Common myeloid progenitor, CD34-positive (primary cell): ENCODE data around the gene CYB5R3.
A peak's percentile ranks its signal among the peaks of the same experiment; 100 is the strongest.
"Not testable (repeated sequence)": the region's sequence is repeated elsewhere in the genome, so short reads cannot be mapped to it uniquely, and the experiment has no call there.

Experiments used
- CTCF ChIA-PET: fragments of 350-600 bp; sonication (Branson Sonifier 250); formaldehyde crosslinking; loops from one replicate; lab custom pipeline; 2021; ENCODE audit warnings: antibody characterized with exemption; lab: Charles Lee
- POLR2A ChIA-PET: fragments of 350-600 bp; sonication (Branson Sonifier 250); formaldehyde crosslinking; loops from one replicate; lab custom pipeline; 2021; ENCODE audit warnings: antibody characterized with exemption; lab: Charles Lee
- DNase-seq, 3 donors: peaks; one replicate each; pipeline versions ENCODE4 v3.0.0 to v3.0.0-alpha.2; 2013
- H3K27ac ChIP-seq, 2 experiments: 1 replicate in 1 of 2; 2 replicates in 1 of 2; pipeline ENCODE4 v1.7.0; 2013; ENCODE audit warnings: inconsistent platforms in 2 of 2, low read length in 2 of 2, mild to moderate bottlenecking in 2 of 2, low read depth in 1 of 2, moderate library complexity in 1 of 2; ENCODE audit not compliant: severe bottlenecking in 2 of 2, insufficient read depth in 1 of 2, poor library complexity in 1 of 2
- H3K27me3 ChIP-seq, 5 experiments: replicated peaks in 2 of 5; 1 replicate in 3 of 5; 2 replicates in 2 of 5; pipeline versions ENCODE4 v1.6.1 to v1.7.0; 2013; ENCODE audit warnings: low read length in 4 of 5, mild to moderate bottlenecking in 2 of 5, moderate library complexity in 2 of 5, inconsistent platforms in 1 of 5; ENCODE audit not compliant: insufficient read depth in 5 of 5, control insufficient read depth in 4 of 5
- H3K36me3 ChIP-seq, 4 experiments: 1 replicate in 2 of 4; 2 replicates in 2 of 4; pipeline versions ENCODE4 v1.6.1 to v1.7.0; 2013; ENCODE audit warnings: low read length in 3 of 4, control low read depth in 1 of 4, mild to moderate bottlenecking in 1 of 4; ENCODE audit not compliant: control insufficient read depth in 4 of 4, insufficient read depth in 4 of 4
- H3K4me1 ChIP-seq, 4 experiments: 1 replicate in 3 of 4; 2 replicates in 1 of 4; pipeline versions ENCODE4 v1.6.1 to v1.7.1; 2013; ENCODE audit warnings: low read length in 3 of 4, mild to moderate bottlenecking in 3 of 4, control low read depth in 1 of 4, inconsistent platforms in 1 of 4, moderate library complexity in 1 of 4; ENCODE audit not compliant: control insufficient read depth in 4 of 4, insufficient read depth in 4 of 4; ENCODE audit errors: control extremely low read depth in 1 of 4
- H3K4me3 ChIP-seq, 7 experiments: 1 replicate in 4 of 7; 2 replicates in 3 of 7; pipeline versions ENCODE4 v1.5.1 to v1.7.0; 2013; ENCODE audit warnings: mild to moderate bottlenecking in 7 of 7, low read length in 6 of 7, moderate library complexity in 6 of 7, inconsistent platforms in 2 of 7, low read depth in 2 of 7, control low read depth in 1 of 7; ENCODE audit not compliant: insufficient read depth in 4 of 7, control insufficient read depth in 1 of 7; ENCODE audit errors: extremely low read depth in 1 of 7
- H3K9me3 ChIP-seq, 5 experiments: 1 replicate in 4 of 5; 2 replicates in 1 of 5; pipeline versions ENCODE4 v1.6.1 to v1.7.1; 2013; ENCODE audit warnings: low read length in 4 of 5, mild to moderate bottlenecking in 2 of 5, inconsistent platforms in 1 of 5, low read depth in 1 of 5, moderate library complexity in 1 of 5; ENCODE audit not compliant: control insufficient read depth in 4 of 5, insufficient read depth in 2 of 5; ENCODE audit errors: control extremely low read depth in 1 of 5
- WGBS: methylation state at CpG from one replicate; pipeline ENCODE4 v1.1.5; 2013; ENCODE audit not compliant: insufficient coverage; 5-methylcytosine and 5-hydroxymethylcytosine counted together

Gene CYB5R3

GRCh38 chr22:42615860-42616175 lies 33.4 kb downstream of the CYB5R3 start:
- POLR2A ChIA-PET, result interaction anchor here (0.6 to 1.8 kb wide), 14 partner anchors 9 to 532 kb away, joined by 3 to 9 read pairs (median 4); partner anchors contain the start of genes ARFGAP3, CYB5R3 and PACSIN2
- CTCF ChIA-PET, result interaction anchor here (1.2 to 2.2 kb wide), 2 partner anchors 9 to 204 kb away, joined by 3 to 6 read pairs; no protein-coding TSS in a partner anchor
- WGBS, result 22% methylated on average over 10 of the region's 13 CpGs
- H3K9me3 ChIP-seq, H3K27me3 ChIP-seq, DNase-seq: not testable (repeated sequence)
- H3K4me3 ChIP-seq, result peak overlapping the region; percentile 11 to 84 (median 48)
- peaks cover 0 to 36% (median 16%) of the 10 kb centered on the region in 4 experiments for H3K36me3 ChIP-seq
- H3K4me1 ChIP-seq, result peaks cover 9 to 43% (median 36%) of the 10 kb centered on the region in 4 experiments
- H3K27ac ChIP-seq, result peak overlapping the region; percentile 100

- WGBS, result 0% methylated on average over 21 of the region's 35 CpGs
- H3K27me3 ChIP-seq, result no peaks in the 10 kb centered on the region
These were observed 33.9 kb downstream of the CYB5R3 start for GRCh38 chr22:42615092-42615859.

GRCh38 chr22:42614312-42615091 lies 34.7 kb downstream of the CYB5R3 start, which contains the start of gene POLDIP3:
Gene POLDIP3 (minus strand): TSS chr22:42614883. CDS start chr22:42614857, 26 bp downstream.
- Histone ChIP-seq H3K27ac (peak within 1 kb of the TSS; percentile 100), H3K4me1 (peaks cover 9 to 51% (median 46%) of the 10 kb centered on the region in 4 experiments), H3K27me3 (no peaks in the 10 kb centered on the region), H3K9me3 (no peaks in the 10 kb centered on the region), H3K36me3 (peaks cover 0 to 33% (median 10%) of the 10 kb centered on the region in 4 experiments), H3K4me3 (peak within 1 kb of the TSS; percentile 79 to 92 (median 84))
- WGBS, result 0% methylated on average over 78 of the region's 85 CpGs
- ChIA-PET POLR2A (interaction anchor here (0.5 to 1.8 kb wide), 15 partner anchors 9 to 1648 kb away, joined by 3 to 9 read pairs (median 3); partner anchors contain the start of genes ARFGAP3, CYB5R3 and PACSIN2), CTCF (interaction anchor here (1.1 kb wide), 1 partner anchor 20 kb away, joined by 3 read pairs; no protein-coding TSS in a partner anchor)
- DNase-seq, result peak; percentile 98 to 100 (median 99)

More at GRCh38 chr22:42615092-42615859, 33.9 kb downstream of the CYB5R3 start:
- CTCF ChIA-PET, result interaction anchor here (1.2 to 2.2 kb wide), 2 partner anchors 9 to 204 kb away, joined by 3 to 6 read pairs; no protein-coding TSS in a partner anchor
- H3K27ac ChIP-seq, result peak overlapping the region; percentile 100
- peaks cover 9 to 48% (median 41%) of the 10 kb centered on the region in 4 experiments for H3K4me1 ChIP-seq
- peak; percentile 99 to 100 (median 99) for DNase-seq
- peak overlapping the region in 6 of 7 experiments; percentile 79 to 92 (median 84) for H3K4me3 ChIP-seq
- POLR2A ChIA-PET, result interaction anchor here (0.5 to 1.8 kb wide), 19 partner anchors 9 to 1648 kb away, joined by 3 to 9 read pairs (median 3); partner anchors contain the start of genes ARFGAP3, CYB5R3 and PACSIN2
- H3K9me3 ChIP-seq, result no peaks in the 10 kb centered on the region
- H3K36me3 ChIP-seq, result peaks cover 0 to 35% (median 14%) of the 10 kb centered on the region in 4 experiments

GRCh38 chr22:42613872-42614301 lies 35.3 kb downstream of the CYB5R3 start:
- Histone ChIP-seq H3K36me3 (peaks cover 0 to 33% (median 6%) of the 10 kb centered on the region in 4 experiments), H3K9me3 (no peaks in the 10 kb centered on the region), H3K4me1 (peaks cover 9 to 51% (median 48%) of the 10 kb centered on the region in 4 experiments), H3K4me3 (peak overlapping the region; percentile 79 to 92 (median 84)), H3K27ac (peak overlapping the region; percentile 100), H3K27me3 (no peaks in the 10 kb centered on the region)
- no peak for DNase-seq
- POLR2A ChIA-PET, result interaction anchor here (1.1 to 1.8 kb wide), 2 partner anchors 28 to 32 kb away, joined by 3 to 6 read pairs; no protein-coding TSS in a partner anchor
- WGBS, result 0% methylated on average over 10 of the region's 10 CpGs
- CTCF ChIA-PET, result interaction anchor here (1.1 kb wide), 1 partner anchor 20 kb away, joined by 3 read pairs; no protein-coding TSS in a partner anchor

GRCh38 chr22:42612336-42612735 lies 36.9 kb downstream of the CYB5R3 start:
- WGBS, result 93% methylated on average over 9 of the region's 11 CpGs
- ChIA-PET CTCF (interaction anchor here (1.2 kb wide), 2 partner anchors 28 to 95 kb away, joined by 3 read pairs; no protein-coding TSS in a partner anchor), POLR2A (interaction anchor here (0.6 kb wide), 1 partner anchor 95 kb away, joined by 3 read pairs; no protein-coding TSS in a partner anchor)
- Histone ChIP-seq H3K27ac (peak overlapping the region in 1 of 2 experiments; percentile 100), H3K27me3 (no peaks in the 10 kb centered on the region), H3K4me3 (peak overlapping the region in 1 of 7 experiments; percentile 2), H3K9me3 (no peaks in the 10 kb centered on the region), H3K4me1 (peaks cover 9 to 51% (median 47%) of the 10 kb centered on the region in 4 experiments), H3K36me3 (peaks cover 0 to 36% (median 10%) of the 10 kb centered on the region in 4 experiments)
- no peak for DNase-seq

GRCh38 chr22:42611051-42611450 lies 38.1 kb downstream of the CYB5R3 start:
- Histone ChIP-seq H3K4me1 (peaks cover 9 to 48% (median 42%) of the 10 kb centered on the region in 4 experiments), H3K9me3 (no peaks in the 10 kb centered on the region), H3K27ac (peak overlapping the region in 1 of 2 experiments; percentile 40), H3K4me3 (no peak overlapping the region), H3K36me3 (peaks cover 0 to 40% (median 16%) of the 10 kb centered on the region in 4 experiments), H3K27me3 (no peaks in the 10 kb centered on the region)
- ChIA-PET CTCF (interaction anchor here (1.2 to 1.9 kb wide), 2 partner anchors 11 to 27 kb away, joined by 3 to 7 read pairs; no protein-coding TSS in a partner anchor), POLR2A (no interaction called here)
- no peak for DNase-seq
- WGBS, result 100% methylated on average over 1 of the region's 1 CpG
